H9 (cell line): ENCODE measurements around the gene SPOUT1. TPM values are rescaled to one million over a fixed set of nuclear protein-coding genes. Genes with fewer than 3 reads are reported as not detected.

Experiments used
- DNase-seq: peaks from one replicate; pipeline ENCODE4 v3.0.0-alpha.2; 2017
- H2AFZ ChIP-seq: one replicate; pipeline ENCODE4 v1.6.1; 2013; ENCODE audit warnings: mild to moderate bottlenecking, low read length, control low read depth, moderate library complexity
- H2AK5ac ChIP-seq: 2 replicates; pipeline ENCODE4 v1.6.1; 2013; ENCODE audit warnings: low read length, control low read depth, mixed read lengths; ENCODE audit not compliant: insufficient read length
- H2BK120ac ChIP-seq: one replicate; pipeline ENCODE4 v1.6.1; 2013; ENCODE audit warnings: low read depth, mild to moderate bottlenecking, low read length, control low read depth, inconsistent platforms; ENCODE audit not compliant: poor library complexity, severe bottlenecking
- H2BK12ac ChIP-seq: 2 replicates; pipeline ENCODE4 v1.6.1; 2013; ENCODE audit warnings: low read length, control low read depth, mixed read lengths, low read depth; ENCODE audit not compliant: insufficient read length
- H2BK15ac ChIP-seq: 2 replicates; pipeline ENCODE4 v1.6.1; 2013; ENCODE audit warnings: low read depth, low read length, control low read depth
- H2BK20ac ChIP-seq: one replicate; pipeline ENCODE4 v1.6.1; 2013; ENCODE audit warnings: low read depth, mild to moderate bottlenecking, low read length, control low read depth, inconsistent platforms; ENCODE audit not compliant: poor library complexity, severe bottlenecking
- H2BK5ac ChIP-seq: 2 replicates; pipeline ENCODE4 v1.6.1; 2013; ENCODE audit warnings: low read length, control low read depth, mixed read lengths; ENCODE audit not compliant: insufficient read length
- H3K14ac ChIP-seq: 2 replicates; pipeline ENCODE4 v1.6.1; 2013; ENCODE audit warnings: low read length, control low read depth; ENCODE audit not compliant: insufficient read depth
- H3K18ac ChIP-seq: 2 replicates; pipeline ENCODE4 v1.6.1; 2013; ENCODE audit warnings: low read depth, mild to moderate bottlenecking, mixed read lengths, low read length, control low read depth; ENCODE audit not compliant: insufficient read length
- H3K23ac ChIP-seq: 2 replicates; pipeline ENCODE4 v1.6.1; 2013; ENCODE audit warnings: low read length, control low read depth, mixed read lengths, low read depth; ENCODE audit not compliant: insufficient read length
- H3K23me2 ChIP-seq: 2 replicates; pipeline ENCODE4 v1.6.1; 2013; ENCODE audit warnings: low read depth, mild to moderate bottlenecking, mixed read lengths, low read length, control low read depth; ENCODE audit not compliant: insufficient read length, poor library complexity, severe bottlenecking
- H3K27ac ChIP-seq: 2 replicates; pipeline ENCODE4 v1.5.1; 2013; ENCODE audit warnings: low read length, control low read depth, mixed read lengths, low read depth; ENCODE audit not compliant: insufficient read length
- H3K27me3 ChIP-seq: 2 replicates; pipeline ENCODE4 v1.6.1; 2013; ENCODE audit warnings: low read length, control low read depth, inconsistent platforms; ENCODE audit not compliant: insufficient read depth
- H3K4ac ChIP-seq: 2 replicates; pipeline ENCODE4 v1.6.1; 2013; ENCODE audit warnings: low read depth, mild to moderate bottlenecking, control low read depth, inconsistent platforms, low read length, moderate library complexity
- H3K4me1 ChIP-seq: 2 replicates; pipeline ENCODE4 v1.6.1; 2013; ENCODE audit warnings: low read length, control low read depth, inconsistent platforms; ENCODE audit not compliant: insufficient read depth
- H3K4me2 ChIP-seq: 2 replicates; pipeline ENCODE4 v1.6.1; 2013; ENCODE audit warnings: low read length, control low read depth, mixed read lengths; ENCODE audit not compliant: insufficient read length, insufficient read depth
- H3K56ac ChIP-seq: 2 replicates; pipeline ENCODE4 v1.6.1; 2013; ENCODE audit warnings: low read depth, mild to moderate bottlenecking, mixed read lengths, low read length, control low read depth; ENCODE audit not compliant: insufficient read length
- H3K79me1 ChIP-seq: 2 replicates; pipeline ENCODE4 v1.6.1; 2013; ENCODE audit warnings: low read depth, mild to moderate bottlenecking, moderate library complexity, low read length, control low read depth, inconsistent platforms; ENCODE audit not compliant: insufficient read depth, poor library complexity, severe bottlenecking
- H3K79me2 ChIP-seq: 2 replicates; pipeline ENCODE4 v1.6.1; 2013; ENCODE audit warnings: low read length, control low read depth, inconsistent platforms; ENCODE audit not compliant: insufficient read depth
- H3K9ac ChIP-seq: 2 replicates; pipeline ENCODE4 v1.6.1; 2013; ENCODE audit warnings: low read length, control low read depth, mixed read lengths; ENCODE audit not compliant: insufficient read length; ENCODE audit errors: extremely low read depth
- H3K9me3 ChIP-seq: one replicate; pipeline ENCODE4 v1.6.1; 2013; ENCODE audit warnings: low read depth, low read length, inconsistent platforms; ENCODE audit not compliant: control insufficient read depth
- H3T11ph ChIP-seq: one replicate; pipeline ENCODE4 v1.6.1; 2013; ENCODE audit warnings: mild to moderate bottlenecking, low read length, control low read depth, inconsistent platforms
- H4K20me1 ChIP-seq: one replicate; pipeline ENCODE4 v1.6.1; 2013; ENCODE audit not compliant: control insufficient read depth, insufficient read length, insufficient read depth
- H4K5ac ChIP-seq: 2 replicates; pipeline ENCODE4 v1.6.1; 2013; ENCODE audit warnings: low read depth, mild to moderate bottlenecking, mixed read lengths, low read length, control low read depth; ENCODE audit not compliant: insufficient read length
- H4K8ac ChIP-seq: replicated peaks from 2 replicates; pipeline ENCODE4 v1.6.1; 2013; ENCODE audit warnings: low read length, control low read depth, mixed read lengths, low read depth; ENCODE audit not compliant: insufficient read length
- H4K91ac ChIP-seq: 2 replicates; pipeline ENCODE4 v1.6.1; 2013; ENCODE audit warnings: low read depth, mild to moderate bottlenecking, moderate library complexity, mixed read lengths, low read length, control low read depth; ENCODE audit not compliant: insufficient read length
- H3K27ac Mint-ChIP-seq, 3 experiments: 2 replicates in 2 of 3; 3 replicates in 1 of 3; pipeline ENCODE4 v1.8.0; 2020 to 2021; ENCODE audit warnings: mixed read lengths in 3 of 3, mild to moderate bottlenecking in 1 of 3, moderate library complexity in 1 of 3
- H3K27me3 Mint-ChIP-seq: 2 replicates; pipeline ENCODE4 v1.8.0; 2021; ENCODE audit warnings: low read depth, mild to moderate bottlenecking, moderate library complexity, mixed read lengths
- H3K36me3 Mint-ChIP-seq, 3 experiments: 2 replicates in 2 of 3; 3 replicates in 1 of 3; pipeline ENCODE4 v1.8.0; 2020 to 2021; ENCODE audit warnings: low read depth in 3 of 3, mixed read lengths in 3 of 3; ENCODE audit not compliant: insufficient read depth in 1 of 3
- H3K4me1 Mint-ChIP-seq, 2 experiments: 2 replicates each; pipeline ENCODE4 v1.8.0; 2020; ENCODE audit warnings: mixed read lengths in 2 of 2
- H3K4me3 Mint-ChIP-seq, 2 experiments: 2 replicates in 1 of 2; 3 replicates in 1 of 2; pipeline ENCODE4 v1.8.0; 2020 to 2021; ENCODE audit warnings: mild to moderate bottlenecking in 2 of 2, mixed read lengths in 2 of 2, moderate library complexity in 1 of 2
- H3K9me3 Mint-ChIP-seq, 2 experiments: 2 replicates in 1 of 2; 3 replicates in 1 of 2; pipeline ENCODE4 v1.8.0; 2020; ENCODE audit warnings: mild to moderate bottlenecking in 2 of 2, mixed read lengths in 2 of 2, moderate library complexity in 1 of 2
- CTCF ChIP-seq: fragments of 200-600 bp; sonication (generic); conservative IDR thresholded peaks from 3 replicates; pipeline ENCODE4 v1.8.0; 2021; ENCODE audit warnings: antibody characterized with exemption, mild to moderate bottlenecking
- WGBS: extraction: QIAGEN DNeasy Blood & Tissue Kit; methylation state at CpG from one replicate; pipeline ENCODE4 v1.1.7; 2013; ENCODE audit warnings: missing lambda C conversion rate, low lambda C conversion rate, mixed read lengths; ENCODE audit not compliant: insufficient read length; ENCODE audit errors: extremely low coverage; 5-methylcytosine and 5-hydroxymethylcytosine counted together
- total RNA-seq: library from RNA; stranded (reverse); gene quantifications from 2 replicates; pipeline ENCODE4 v1.2.1, GENCODE V29; 2021

SPOUT1 gene
- total RNA-seq, 1 experiment from 2014 or later, result 86.3 TPM

- Histone ChIP-seq H3K9ac (no peak overlapping the region), H2AFZ (no peak overlapping the region)
These were observed 21.8 kb downstream of the SPOUT1 start for GRCh38 chr9:128807827-128808226.

More at GRCh38 chr9:128807827-128808226, 21.8 kb downstream of the SPOUT1 start:
- Histone ChIP-seq H2BK12ac (no peak overlapping the region), H3K18ac (no peak overlapping the region), H4K20me1 (no peaks in the 10 kb centered on the region), H2BK15ac (no peak overlapping the region), H3K9me3 (no peaks in the 10 kb centered on the region), H3K23me2 (no peaks in the 10 kb centered on the region), H3K79me2 (no peaks in the 10 kb centered on the region), H3K27ac (no peak overlapping the region), H3K4ac (no peak overlapping the region), H2BK5ac (no peak overlapping the region), H4K91ac (no peak overlapping the region), H4K5ac (no peak overlapping the region), H3K4me2 (no peak overlapping the region), H3K79me1 (no peaks in the 10 kb centered on the region), H2AK5ac (no peak overlapping the region), H3T11ph (no peak overlapping the region), H3K14ac (no peak overlapping the region), H2BK120ac (no peak overlapping the region), H4K8ac (no peak overlapping the region), H3K27me3 (no peaks in the 10 kb centered on the region), H3K23ac (no peak overlapping the region), H3K56ac (no peak overlapping the region), H2BK20ac (no peak overlapping the region), H3K4me1 (no peaks in the 10 kb centered on the region)
- no peak overlapping the region; a peak in 1 of 7 replicates for H3K27ac Mint-ChIP-seq
- H3K4me3 Mint-ChIP-seq, result no peak overlapping the region
- no peak for TF ChIP-seq CTCF
- DNase-seq, result no peak
- no peaks in the 10 kb centered on the region for H3K9me3 Mint-ChIP-seq
- WGBS, result no CpG with 5 or more reads among the region's 14 CpGs
- no peaks in the 10 kb centered on the region for H3K27me3 Mint-ChIP-seq
- no peaks in the 10 kb centered on the region for H3K4me1 Mint-ChIP-seq
- H3K36me3 Mint-ChIP-seq, result peaks cover 2 to 37% (median 34%) of the 10 kb centered on the region in 3 experiments; a peak in 5 of 7 replicates
